Right atrium auricular region (tissue), 2 donors: ENCODE data around the gene MCRS1. TPM values are rescaled to one million over a fixed set of nuclear protein-coding genes. Genes with fewer than 3 reads are reported as not detected.
"Not testable (repeated sequence)": the region's sequence is repeated elsewhere in the genome, so short reads cannot be mapped to it uniquely, and the experiment has no call there.

ENCODE experiments used
- DNase-seq: peaks from one replicate; pipeline ENCODE4 v3.0.0-alpha.2; 2019; ENCODE audit warnings: low spot score
- H3K27ac ChIP-seq, 2 donors: fragments of 200-600 bp; sonication (generic); 1 replicate in 1 of 2; 2 replicates in 1 of 2; pipeline ENCODE4 v1.5.1; 2016 to 2019
- H3K27me3 ChIP-seq, 2 donors: fragments of 200-600 bp; sonication (generic); one replicate each; pipeline versions ENCODE4 v1.5.1 to v1.6.0; 2017 to 2019
- H3K36me3 ChIP-seq: fragments of 200-600 bp; sonication (generic); one replicate; pipeline ENCODE4 v1.5.1; 2016
- H3K4me1 ChIP-seq, 2 donors: fragments of 200-600 bp; sonication (generic); one replicate each; pipeline versions ENCODE4 v1.5.1 to v1.6.0; 2017 to 2019
- H3K4me3 ChIP-seq, 2 donors: fragments of 200-600 bp; sonication (generic); 1 replicate in 1 of 2; 2 replicates in 1 of 2; pipeline ENCODE4 v1.5.1; 2017 to 2019; ENCODE audit warnings: mild to moderate bottlenecking in 1 of 2, moderate library complexity in 1 of 2
- H3K9me3 ChIP-seq, 2 donors: fragments of 200-600 bp; sonication (generic); one replicate each; pipeline ENCODE4 v1.5.1; 2019
- CTCF ChIP-seq, 2 donors: fragments of 200-600 bp; sonication (generic); IDR thresholded peaks; one replicate each; pipeline ENCODE4 v1.5.1; 2019; ENCODE audit warnings: antibody characterized with exemption in 2 of 2
- total RNA-seq, 2 donors: library from RNA; depleted of rRNA; stranded (reverse); fragments of >200 nt; gene quantifications; one replicate each; pipeline ENCODE4 v1.1.0, GENCODE V29; 2016

Gene MCRS1, protein sequence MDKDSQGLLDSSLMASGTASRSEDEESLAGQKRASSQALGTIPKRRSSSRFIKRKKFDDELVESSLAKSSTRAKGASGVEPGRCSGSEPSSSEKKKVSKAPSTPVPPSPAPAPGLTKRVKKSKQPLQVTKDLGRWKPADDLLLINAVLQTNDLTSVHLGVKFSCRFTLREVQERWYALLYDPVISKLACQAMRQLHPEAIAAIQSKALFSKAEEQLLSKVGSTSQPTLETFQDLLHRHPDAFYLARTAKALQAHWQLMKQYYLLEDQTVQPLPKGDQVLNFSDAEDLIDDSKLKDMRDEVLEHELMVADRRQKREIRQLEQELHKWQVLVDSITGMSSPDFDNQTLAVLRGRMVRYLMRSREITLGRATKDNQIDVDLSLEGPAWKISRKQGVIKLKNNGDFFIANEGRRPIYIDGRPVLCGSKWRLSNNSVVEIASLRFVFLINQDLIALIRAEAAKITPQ
- 10 to 100 TPM; 81.8 to 82.8 TPM for total RNA-seq

GRCh38 chr12:49567611-49568441 is at the start of gene MCRS1:
Gene MCRS1, minus strand, starts transcription at chr12:49568142. Its CDS starts 1,411 bp downstream, at chr12:49566731.
- H3K27me3 ChIP-seq = no peaks in the 10 kb centered on the region
- peak within 1 kb of the TSS; percentile 91 for H3K27ac ChIP-seq
- peak within 1 kb of the TSS; percentile 71 to 82 for H3K4me3 ChIP-seq
- H3K36me3 ChIP-seq = peaks cover 18% of the 10 kb centered on the region
- peaks cover 0 to 58% of the 10 kb centered on the region in 2 donors for H3K4me1 ChIP-seq
- peak; percentile 86 for DNase-seq
- H3K9me3 ChIP-seq = no peaks in the 10 kb centered on the region
- no peak for TF ChIP-seq CTCF (IDR thresholded peaks at IDR 0.05)

- peaks cover 0 to 4% of the 10 kb centered on the region in 2 donors for H3K4me1 ChIP-seq
- H3K9me3 ChIP-seq = no peaks in the 10 kb centered on the region
- DNase-seq = no peak
- H3K4me3 ChIP-seq = no peak overlapping the region
- no peak overlapping the region for H3K27ac ChIP-seq
- no peak for TF ChIP-seq CTCF (IDR thresholded peaks at IDR 0.05)
- no peaks in the 10 kb centered on the region for H3K27me3 ChIP-seq
- H3K36me3 ChIP-seq = no peaks in the 10 kb centered on the region
Measured at GRCh38 chr12:49616533-49617219, 48.7 kb upstream of the MCRS1 start.

DNA sequence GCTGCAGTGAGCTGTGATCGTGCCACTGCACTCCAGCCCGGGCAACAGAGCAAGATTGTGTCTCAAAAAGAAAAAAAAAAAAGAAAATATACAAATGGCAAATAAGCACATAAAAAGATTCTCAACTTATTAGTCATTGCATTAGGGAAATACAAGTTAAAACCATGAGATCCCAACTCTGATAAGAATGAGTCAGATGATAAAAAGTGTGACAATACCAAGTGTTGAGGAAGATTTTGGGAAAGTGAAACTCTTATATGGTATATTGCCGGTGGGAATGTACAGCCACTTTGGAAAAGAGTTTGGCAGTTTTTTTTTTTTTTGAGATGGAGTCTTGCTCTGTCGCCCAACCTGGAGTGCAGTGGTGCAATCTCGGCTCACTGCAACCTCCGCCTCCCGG is 47.8 kb upstream of the MCRS1 start:
- Histone ChIP-seq H3K27me3 (no peaks in the 10 kb centered on the region), H3K9me3 (no peaks in the 10 kb centered on the region), H3K36me3 (no peaks in the 10 kb centered on the region), H3K27ac (no peak overlapping the region), H3K4me1 (no peaks in the 10 kb centered on the region), H3K4me3 (no peak overlapping the region)
- no peak for DNase-seq
- no peak for TF ChIP-seq CTCF (IDR thresholded peaks at IDR 0.05)

DNA sequence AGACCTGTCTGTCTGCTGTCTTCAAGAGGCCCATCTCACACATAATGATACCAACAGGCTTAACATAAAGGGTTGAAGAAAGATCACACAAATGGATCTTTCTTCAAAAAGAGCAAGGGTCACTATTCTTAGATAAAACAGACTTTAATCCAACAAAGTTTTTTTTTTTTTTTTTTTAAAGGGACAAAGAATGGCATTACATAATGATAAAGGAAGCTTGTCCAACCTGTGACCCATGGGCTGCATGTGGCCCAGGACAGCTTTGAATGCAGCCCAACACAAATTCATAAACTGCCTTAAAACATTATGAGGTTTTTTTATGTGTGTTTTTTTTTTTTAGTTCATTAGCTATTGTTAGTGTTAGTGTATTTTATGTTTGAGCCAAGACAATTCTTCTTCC is 44.3 kb upstream of the MCRS1 start:
- no peak for DNase-seq
- Histone ChIP-seq H3K36me3 (no peaks in the 10 kb centered on the region), H3K4me1 (no peaks in the 10 kb centered on the region), H3K4me3 (no peak overlapping the region), H3K27me3 (no peaks in the 10 kb centered on the region), H3K9me3 (no peaks in the 10 kb centered on the region), H3K27ac (no peak overlapping the region)
- TF ChIP-seq CTCF (IDR thresholded peaks at IDR 0.05) = no peak

- not testable (repeated sequence) for H3K4me1 ChIP-seq, H3K27ac ChIP-seq, H3K27me3 ChIP-seq, H3K4me3 ChIP-seq, H3K9me3 ChIP-seq, H3K36me3 ChIP-seq, DNase-seq
Measured at GRCh38 chr12:49610785-49611184, 42.8 kb upstream of the MCRS1 start.

DNA sequence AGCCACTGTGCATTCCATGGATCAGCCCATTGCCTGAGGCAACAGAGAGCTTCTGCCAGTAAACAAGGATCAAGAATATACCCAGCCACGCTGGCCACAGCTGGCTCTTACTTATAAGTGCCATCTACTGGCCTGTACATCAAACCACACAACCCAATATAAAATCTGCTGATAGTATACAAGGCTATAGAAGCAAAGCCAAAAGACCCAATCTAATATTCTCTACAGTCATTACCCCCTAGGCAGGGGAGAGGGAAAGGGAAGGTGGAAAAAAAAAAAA is 41.9 kb upstream of the MCRS1 start:
- no peak overlapping the region for H3K27ac ChIP-seq
- H3K4me3 ChIP-seq = no peak overlapping the region
- no peaks in the 10 kb centered on the region for H3K27me3 ChIP-seq
- no peaks in the 10 kb centered on the region for H3K4me1 ChIP-seq
- no peak for TF ChIP-seq CTCF (IDR thresholded peaks at IDR 0.05)
- no peak for DNase-seq
- no peaks in the 10 kb centered on the region for H3K36me3 ChIP-seq
- H3K9me3 ChIP-seq = no peaks in the 10 kb centered on the region
